ENCODE measurements around the gene ACACB.

Gene ACACB

DNA sequence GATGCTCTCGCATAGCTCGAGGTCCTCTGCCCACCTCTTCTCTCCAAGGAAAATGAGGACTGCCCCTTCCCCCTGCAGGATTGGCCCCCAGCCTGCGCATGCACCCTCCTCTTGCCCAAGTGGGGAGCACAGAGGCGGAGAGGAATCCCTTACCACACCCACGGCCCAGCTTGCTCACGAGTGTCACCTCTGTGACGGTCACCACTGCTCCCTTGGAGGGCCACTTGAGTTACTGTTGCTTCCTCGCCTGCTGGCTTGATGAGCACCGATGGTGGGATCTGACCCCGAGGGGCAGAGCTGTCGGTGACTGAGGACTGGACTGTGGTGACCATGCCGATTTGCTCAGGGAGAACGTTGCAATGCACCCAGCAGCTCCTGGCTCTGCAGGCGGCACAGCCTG lies 151.0 kb downstream of the ACACB start:
- DNase-seq (ENCODE audit: extremely low read depth, insufficient read length) = no peak
- TF ChIP-seq, protein P1, sequence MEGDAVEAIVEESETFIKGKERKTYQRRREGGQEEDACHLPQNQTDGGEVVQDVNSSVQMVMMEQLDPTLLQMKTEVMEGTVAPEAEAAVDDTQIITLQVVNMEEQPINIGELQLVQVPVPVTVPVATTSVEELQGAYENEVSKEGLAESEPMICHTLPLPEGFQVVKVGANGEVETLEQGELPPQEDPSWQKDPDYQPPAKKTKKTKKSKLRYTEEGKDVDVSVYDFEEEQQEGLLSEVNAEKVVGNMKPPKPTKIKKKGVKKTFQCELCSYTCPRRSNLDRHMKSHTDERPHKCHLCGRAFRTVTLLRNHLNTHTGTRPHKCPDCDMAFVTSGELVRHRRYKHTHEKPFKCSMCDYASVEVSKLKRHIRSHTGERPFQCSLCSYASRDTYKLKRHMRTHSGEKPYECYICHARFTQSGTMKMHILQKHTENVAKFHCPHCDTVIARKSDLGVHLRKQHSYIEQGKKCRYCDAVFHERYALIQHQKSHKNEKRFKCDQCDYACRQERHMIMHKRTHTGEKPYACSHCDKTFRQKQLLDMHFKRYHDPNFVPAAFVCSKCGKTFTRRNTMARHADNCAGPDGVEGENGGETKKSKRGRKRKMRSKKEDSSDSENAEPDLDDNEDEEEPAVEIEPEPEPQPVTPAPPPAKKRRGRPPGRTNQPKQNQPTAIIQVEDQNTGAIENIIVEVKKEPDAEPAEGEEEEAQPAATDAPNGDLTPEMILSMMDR (IDR thresholded peaks at IDR 0.05; ENCODE audit: insufficient read depth, low read length, poor library complexity, severe bottlenecking) = no peak
- no peak overlapping the region for H3K4me3 ChIP-seq (replicated peaks; ENCODE audit: low read depth, low read length)
- H3K27me3 ChIP-seq (replicated peaks; ENCODE audit: control insufficient read depth, insufficient read depth, low read length) = no peaks in the 10 kb centered on the region; the same call in 1 of the 2 replicates
- H3K36me3 ChIP-seq (ENCODE audit: control insufficient read depth, insufficient read depth, low read length) = no peaks in the 10 kb centered on the region

DNA sequence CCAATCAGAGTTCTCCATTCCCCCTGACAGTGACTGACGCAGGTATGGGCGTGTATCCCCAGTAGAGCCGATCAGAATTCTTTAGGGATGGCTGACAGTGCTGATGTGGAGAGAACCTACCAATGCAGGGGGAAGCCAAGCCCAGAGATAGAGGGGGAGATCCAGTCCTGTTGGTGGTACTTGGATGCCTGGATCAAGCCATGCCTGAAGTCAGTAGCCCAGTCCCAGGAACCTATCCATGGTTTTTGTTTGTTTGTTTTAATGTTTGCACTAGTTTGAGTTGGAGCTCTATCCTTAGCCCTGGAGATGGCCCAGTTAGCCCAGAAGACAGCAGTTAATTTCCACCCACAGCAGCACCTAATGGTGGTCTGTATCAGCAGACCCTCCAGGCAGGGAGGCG lies 152.5 kb downstream of the ACACB start:
- TF ChIP-seq, protein P1 (IDR thresholded peaks at IDR 0.05; ENCODE audit: insufficient read depth, low read length, poor library complexity, severe bottlenecking) = no peak
- no peaks in the 10 kb centered on the region; the same call in 1 of the 2 replicates for H3K27me3 ChIP-seq (replicated peaks; ENCODE audit: control insufficient read depth, insufficient read depth, low read length)
- no peaks in the 10 kb centered on the region for H3K36me3 ChIP-seq (ENCODE audit: control insufficient read depth, insufficient read depth, low read length)
- H3K4me3 ChIP-seq (replicated peaks; ENCODE audit: low read depth, low read length) = no peak overlapping the region
- DNase-seq (ENCODE audit: extremely low read depth, insufficient read length) = no peak

DNA sequence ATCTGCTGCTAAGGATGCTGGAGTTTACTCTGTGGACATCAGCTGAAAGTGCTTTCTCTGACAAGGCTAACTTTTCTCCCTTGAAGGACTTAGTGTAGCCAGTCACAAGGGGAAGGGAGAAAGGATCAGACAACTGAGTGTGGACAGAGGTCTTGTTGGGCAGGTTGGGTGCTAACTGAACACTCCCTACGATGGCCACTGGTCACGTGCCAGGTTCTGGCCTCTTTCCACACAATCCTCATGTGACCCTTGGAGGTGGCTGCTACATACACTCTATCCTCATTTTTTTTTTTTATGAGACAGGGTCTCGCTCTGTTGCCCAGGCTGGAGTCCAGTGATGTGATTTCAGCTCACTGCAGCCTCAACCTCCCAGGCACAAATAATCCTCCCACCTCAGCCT lies 153.0 kb downstream of the ACACB start:
- no peak overlapping the region for H3K4me3 ChIP-seq (replicated peaks; ENCODE audit: low read depth, low read length)
- no peak for DNase-seq (ENCODE audit: extremely low read depth, insufficient read length)
- H3K27me3 ChIP-seq (replicated peaks; ENCODE audit: control insufficient read depth, insufficient read depth, low read length) = no peaks in the 10 kb centered on the region; the same call in 1 of the 2 replicates
- H3K36me3 ChIP-seq (ENCODE audit: control insufficient read depth, insufficient read depth, low read length) = no peaks in the 10 kb centered on the region
- TF ChIP-seq, protein P1 (IDR thresholded peaks at IDR 0.05; ENCODE audit: insufficient read depth, low read length, poor library complexity, severe bottlenecking) = no peak

DNA sequence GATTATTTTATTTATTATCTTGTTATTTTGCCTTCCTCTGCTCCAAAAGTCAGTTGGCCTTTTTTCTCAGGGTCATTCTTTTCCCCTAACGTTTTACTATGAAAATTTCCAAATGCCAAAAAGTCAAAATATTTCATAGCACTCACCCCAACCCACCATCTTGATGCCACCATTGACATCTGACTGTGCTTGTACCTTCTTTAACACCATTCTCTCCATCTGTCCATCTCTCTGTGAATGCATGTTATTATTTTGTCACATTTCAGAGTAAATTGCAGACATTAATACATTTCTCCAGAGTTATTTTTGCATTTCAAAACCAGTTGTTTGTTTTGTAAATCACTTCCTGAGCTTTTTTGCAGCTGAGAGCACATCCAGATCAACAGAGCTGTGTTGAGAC lies 154.1 kb downstream of the ACACB start:
- Histone ChIP-seq H3K36me3 (ENCODE audit: control insufficient read depth, insufficient read depth, low read length) (no peaks in the 10 kb centered on the region), H3K27me3 (replicated peaks; ENCODE audit: control insufficient read depth, insufficient read depth, low read length) (no peaks in the 10 kb centered on the region; the same call in none of the 2 replicates), H3K4me3 (replicated peaks; ENCODE audit: low read depth, low read length) (no peak overlapping the region)
- TF ChIP-seq, protein P1 (IDR thresholded peaks at IDR 0.05; ENCODE audit: insufficient read depth, low read length, poor library complexity, severe bottlenecking) = no peak
- DNase-seq (ENCODE audit: extremely low read depth, insufficient read length) = no peak

DNA sequence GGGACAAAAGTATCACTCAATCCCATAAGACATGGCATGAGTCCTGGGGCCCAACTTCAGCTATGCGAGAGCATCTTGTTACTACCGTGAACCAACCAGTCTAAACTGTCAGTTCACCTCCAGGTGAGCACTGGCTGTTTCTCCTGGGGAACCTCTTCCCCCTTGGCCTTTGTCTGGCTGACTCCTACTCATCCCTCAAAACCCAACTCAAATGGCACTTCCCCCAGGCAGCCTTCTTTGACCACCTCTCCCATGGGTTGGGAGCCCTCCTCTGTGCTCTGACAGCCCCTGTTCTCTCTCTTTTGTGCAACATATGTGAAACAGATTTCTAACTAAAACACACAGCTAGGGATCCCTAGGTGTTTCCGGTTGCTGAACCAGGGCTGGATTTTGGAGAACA lies 155.0 kb downstream of the ACACB start:
- no peak overlapping the region for H3K4me3 ChIP-seq (replicated peaks; ENCODE audit: low read depth, low read length)
- no peaks in the 10 kb centered on the region for H3K36me3 ChIP-seq (ENCODE audit: control insufficient read depth, insufficient read depth, low read length)
- TF ChIP-seq, protein P1 (IDR thresholded peaks at IDR 0.05; ENCODE audit: insufficient read depth, low read length, poor library complexity, severe bottlenecking) = no peak
- H3K27me3 ChIP-seq (replicated peaks; ENCODE audit: control insufficient read depth, insufficient read depth, low read length) = no peaks in the 10 kb centered on the region; the same call in none of the 2 replicates
- no peak for DNase-seq (ENCODE audit: extremely low read depth, insufficient read length)

DNA sequence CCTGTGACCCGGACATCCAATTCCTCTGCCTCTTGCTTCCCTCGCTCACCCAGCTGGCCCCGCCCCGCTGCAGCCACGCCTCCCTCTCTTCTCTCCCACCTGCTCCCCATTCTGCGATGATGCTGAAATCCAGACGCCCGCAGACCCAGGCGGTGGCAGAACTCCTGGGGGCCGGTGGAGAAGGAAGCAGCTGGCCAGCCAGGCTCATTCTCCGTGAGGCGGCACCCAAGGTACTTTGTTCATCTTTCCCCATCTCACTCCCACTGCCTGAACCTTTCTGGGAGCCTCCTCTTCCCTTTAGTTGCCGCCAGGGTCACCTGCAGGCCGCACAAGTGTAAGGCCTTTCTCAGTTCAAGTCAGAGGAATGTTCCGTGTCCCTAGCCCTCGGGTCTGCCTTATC lies 157.0 kb downstream of the ACACB start:
- Histone ChIP-seq H3K27me3 (replicated peaks; ENCODE audit: control insufficient read depth, insufficient read depth, low read length) (no peaks in the 10 kb centered on the region; the same call in none of the 2 replicates), H3K36me3 (ENCODE audit: control insufficient read depth, insufficient read depth, low read length) (no peaks in the 10 kb centered on the region), H3K4me3 (replicated peaks; ENCODE audit: low read depth, low read length) (no peak overlapping the region)
- DNase-seq (ENCODE audit: extremely low read depth, insufficient read length) = no peak
- TF ChIP-seq, protein P1 (IDR thresholded peaks at IDR 0.05; ENCODE audit: insufficient read depth, low read length, poor library complexity, severe bottlenecking) = no peak

Measured in GM06990 (cell line).